ENCODE measurements around the gene ZNF880. TPM values are rescaled to one million over a fixed set of nuclear protein-coding genes. Genes with fewer than 3 reads are reported as not detected.

ZNF880 gene
- total RNA-seq, 1 donor from 2014 or later: 10.3 TPM

GRCh38 chr19:52410276-52410675, 40.6 kb downstream of the ZNF880 start:
- H3K9me3 Mint-ChIP-seq (ENCODE audit: unreplicated experiment): peaks cover 31% of the 10 kb centered on the region
- H3K27ac Mint-ChIP-seq (ENCODE audit: unreplicated experiment): no peak overlapping the region
- no peaks in the 10 kb centered on the region for H3K4me1 Mint-ChIP-seq (ENCODE audit: unreplicated experiment)
- no peak for TF ChIP-seq CTCF (IDR thresholded peaks at IDR 0.05; ENCODE audit: unreplicated experiment)
- peaks cover 2% of the 10 kb centered on the region for H3K27me3 Mint-ChIP-seq (ENCODE audit: unreplicated experiment)
- H3K36me3 Mint-ChIP-seq (ENCODE audit: low read depth, unreplicated experiment): peaks cover 40% of the 10 kb centered on the region
- no peak overlapping the region for H3K4me3 Mint-ChIP-seq (ENCODE audit: unreplicated experiment)
- no peak for DNase-seq (ENCODE audit: low spot score)

GRCh38 chr19:52415711-52416110, 46.0 kb downstream of the ZNF880 start:
- H3K9me3 Mint-ChIP-seq (ENCODE audit: unreplicated experiment): peaks cover 42% of the 10 kb centered on the region
- DNase-seq (ENCODE audit: low spot score): no peak
- no peak overlapping the region for H3K27ac Mint-ChIP-seq (ENCODE audit: unreplicated experiment)
- TF ChIP-seq CTCF (IDR thresholded peaks at IDR 0.05; ENCODE audit: unreplicated experiment): no peak
- H3K4me1 Mint-ChIP-seq (ENCODE audit: unreplicated experiment): no peaks in the 10 kb centered on the region
- H3K27me3 Mint-ChIP-seq (ENCODE audit: unreplicated experiment): peaks cover 2% of the 10 kb centered on the region
- H3K4me3 Mint-ChIP-seq (ENCODE audit: unreplicated experiment): no peak overlapping the region
- peaks cover 30% of the 10 kb centered on the region for H3K36me3 Mint-ChIP-seq (ENCODE audit: low read depth, unreplicated experiment)

- H3K36me3 Mint-ChIP-seq (ENCODE audit: low read depth, unreplicated experiment): peaks cover 27% of the 10 kb centered on the region
Measured at GRCh38 chr19:52428937-52429336, 59.2 kb downstream of the ZNF880 start, which contains the start of gene ZNF534. Gene ZNF534 (plus strand): TSS chr19:52429148. CDS start chr19:52431475, 2,327 bp downstream.

More at GRCh38 chr19:52428937-52429336, 59.2 kb downstream of the ZNF880 start, which contains the start of gene ZNF534:
- Mint-ChIP-seq H3K9me3 (ENCODE audit: unreplicated experiment) (peaks cover 12% of the 10 kb centered on the region), H3K27ac (ENCODE audit: unreplicated experiment) (no peak within 1 kb of the TSS), H3K27me3 (ENCODE audit: unreplicated experiment) (peaks cover 4% of the 10 kb centered on the region), H3K4me3 (ENCODE audit: unreplicated experiment) (peak within 1 kb of the TSS; percentile 33), H3K4me1 (ENCODE audit: unreplicated experiment) (no peaks in the 10 kb centered on the region)
- TF ChIP-seq CTCF (IDR thresholded peaks at IDR 0.05; ENCODE audit: unreplicated experiment): no peak
- DNase-seq (ENCODE audit: low spot score): no peak

Other genes starting within 250 kb of the ZNF880 start
- 18.5 TPM for gene ZNF616, start 230.0 kb upstream of the ZNF880 start, total RNA-seq (ENCODE audit: unreplicated experiment)
- gene ZNF836, start 198.3 kb upstream of the ZNF880 start, total RNA-seq (ENCODE audit: unreplicated experiment): 15.4 TPM
- 302 TPM for gene PPP2R1A, start 179.9 kb upstream of the ZNF880 start, total RNA-seq (ENCODE audit: unreplicated experiment)
- 16.4 TPM for gene ZNF766, start 100.3 kb upstream of the ZNF880 start, total RNA-seq (ENCODE audit: unreplicated experiment)
- gene ZNF480, start 72.8 kb upstream of the ZNF880 start, total RNA-seq (ENCODE audit: unreplicated experiment): 18.1 TPM
- 7.5 TPM for gene ZNF610, start 33.7 kb upstream of the ZNF880 start, total RNA-seq (ENCODE audit: unreplicated experiment)
- 3.9 TPM for gene ZNF528, start 27.9 kb downstream of the ZNF880 start, total RNA-seq (ENCODE audit: unreplicated experiment)
- not detected for gene ZNF534, start 59.2 kb downstream of the ZNF880 start, total RNA-seq (ENCODE audit: unreplicated experiment)
- gene ZNF578, start 83.6 kb downstream of the ZNF880 start, total RNA-seq (ENCODE audit: unreplicated experiment): 0.26 TPM
- 22.6 TPM for gene ZNF808, start 157.7 kb downstream of the ZNF880 start, total RNA-seq (ENCODE audit: unreplicated experiment)
- gene ZNF701, start 200.4 kb downstream of the ZNF880 start, total RNA-seq (ENCODE audit: unreplicated experiment): 18.5 TPM